ENCODE measurements around the gene F13B.

The F13B gene

GRCh38 chr1:197016751-197017150 lies 50.3 kb downstream of the F13B start:
- Histone ChIP-seq H3K36me3 (ENCODE audit: control insufficient read depth, low read length) (no peaks in the 10 kb centered on the region), H4K20me1 (ENCODE audit: control insufficient read depth, insufficient read depth, low read depth, low read length) (no peaks in the 10 kb centered on the region), H3K27ac (ENCODE audit: low read depth, low read length) (no peak overlapping the region), H3K4me3 (ENCODE audit: low read length) (no peak overlapping the region), H3K9me3 (ENCODE audit: control insufficient read depth, insufficient read depth, low read length) (no peaks in the 10 kb centered on the region; the same call in 1 of the 2 replicates), H3F3A (ENCODE audit: control insufficient read depth, insufficient read depth) (no peaks in the 10 kb centered on the region), H3K4me1 (ENCODE audit: control insufficient read depth, low read length) (no peaks in the 10 kb centered on the region), H3K4me2 (ENCODE audit: low read length) (no peak overlapping the region), H3K79me2 (ENCODE audit: control insufficient read depth, low read length) (no peaks in the 10 kb centered on the region), H3K9me2 (replicated peaks; ENCODE audit: control insufficient read depth, low read length) (no peaks in the 10 kb centered on the region), H3K27me3 (ENCODE audit: control insufficient read depth, low read length) (no peaks in the 10 kb centered on the region)
- TF ChIP-seq CTCF (IDR thresholded peaks at IDR 0.05; ENCODE audit: low read depth, low read length, poor library complexity, severe bottlenecking) = no peak
- no peak for TF ChIP-seq EZH2phosphoT487 (IDR thresholded peaks at IDR 0.05; ENCODE audit: borderline replicate concordance, low read length)

GRCh38 chr1:197013234-197013633 lies 53.8 kb downstream of the F13B start:
- Histone ChIP-seq H3K36me3 (ENCODE audit: control insufficient read depth, low read length) (no peaks in the 10 kb centered on the region), H3K4me1 (ENCODE audit: control insufficient read depth, low read length) (no peaks in the 10 kb centered on the region), H3K9me2 (replicated peaks; ENCODE audit: control insufficient read depth, low read length) (no peaks in the 10 kb centered on the region), H4K20me1 (ENCODE audit: control insufficient read depth, insufficient read depth, low read depth, low read length) (no peaks in the 10 kb centered on the region), H3K79me2 (ENCODE audit: control insufficient read depth, low read length) (no peaks in the 10 kb centered on the region), H3K4me2 (ENCODE audit: low read length) (no peak overlapping the region), H3K27me3 (ENCODE audit: control insufficient read depth, low read length) (no peaks in the 10 kb centered on the region), H3K9me3 (ENCODE audit: control insufficient read depth, insufficient read depth, low read length) (no peaks in the 10 kb centered on the region; the same call in 1 of the 2 replicates), H3F3A (ENCODE audit: control insufficient read depth, insufficient read depth) (no peaks in the 10 kb centered on the region), H3K4me3 (ENCODE audit: low read length) (no peak overlapping the region), H3K27ac (ENCODE audit: low read depth, low read length) (no peak overlapping the region)
- no peak for TF ChIP-seq EZH2phosphoT487 (IDR thresholded peaks at IDR 0.05; ENCODE audit: borderline replicate concordance, low read length)
- TF ChIP-seq CTCF (IDR thresholded peaks at IDR 0.05; ENCODE audit: low read depth, low read length, poor library complexity, severe bottlenecking) = no peak

- Histone ChIP-seq H3K4me3 (ENCODE audit: low read length) (no peak overlapping the region), H3F3A (ENCODE audit: control insufficient read depth, insufficient read depth) (no peaks in the 10 kb centered on the region), H3K9me2 (replicated peaks; ENCODE audit: control insufficient read depth, low read length) (no peaks in the 10 kb centered on the region), H3K27ac (ENCODE audit: low read depth, low read length) (no peak overlapping the region), H4K20me1 (ENCODE audit: control insufficient read depth, insufficient read depth, low read depth, low read length) (no peaks in the 10 kb centered on the region), H3K79me2 (ENCODE audit: control insufficient read depth, low read length) (no peaks in the 10 kb centered on the region), H3K4me1 (ENCODE audit: control insufficient read depth, low read length) (no peaks in the 10 kb centered on the region), H3K27me3 (ENCODE audit: control insufficient read depth, low read length) (no peaks in the 10 kb centered on the region), H3K9me3 (ENCODE audit: control insufficient read depth, insufficient read depth, low read length) (no peaks in the 10 kb centered on the region; the same call in 1 of the 2 replicates), H3K36me3 (ENCODE audit: control insufficient read depth, low read length) (no peaks in the 10 kb centered on the region), H3K4me2 (ENCODE audit: low read length) (no peak overlapping the region)
- TF ChIP-seq EZH2phosphoT487 (IDR thresholded peaks at IDR 0.05; ENCODE audit: borderline replicate concordance, low read length) = no peak
- no peak for TF ChIP-seq CTCF (IDR thresholded peaks at IDR 0.05; ENCODE audit: low read depth, low read length, poor library complexity, severe bottlenecking)
Observed at GRCh38 chr1:197011614-197012013, 55.4 kb downstream of the F13B start.

Measured in DOHH2 (cell line).